ENCODE results near the gene NSMCE1. TPM values are rescaled to one million over a fixed set of nuclear protein-coding genes. Genes with fewer than 3 reads are reported as not detected.

NSMCE1 gene
- total RNA-seq, 1 experiment from 2014 or later: 37.0 TPM

DNA sequence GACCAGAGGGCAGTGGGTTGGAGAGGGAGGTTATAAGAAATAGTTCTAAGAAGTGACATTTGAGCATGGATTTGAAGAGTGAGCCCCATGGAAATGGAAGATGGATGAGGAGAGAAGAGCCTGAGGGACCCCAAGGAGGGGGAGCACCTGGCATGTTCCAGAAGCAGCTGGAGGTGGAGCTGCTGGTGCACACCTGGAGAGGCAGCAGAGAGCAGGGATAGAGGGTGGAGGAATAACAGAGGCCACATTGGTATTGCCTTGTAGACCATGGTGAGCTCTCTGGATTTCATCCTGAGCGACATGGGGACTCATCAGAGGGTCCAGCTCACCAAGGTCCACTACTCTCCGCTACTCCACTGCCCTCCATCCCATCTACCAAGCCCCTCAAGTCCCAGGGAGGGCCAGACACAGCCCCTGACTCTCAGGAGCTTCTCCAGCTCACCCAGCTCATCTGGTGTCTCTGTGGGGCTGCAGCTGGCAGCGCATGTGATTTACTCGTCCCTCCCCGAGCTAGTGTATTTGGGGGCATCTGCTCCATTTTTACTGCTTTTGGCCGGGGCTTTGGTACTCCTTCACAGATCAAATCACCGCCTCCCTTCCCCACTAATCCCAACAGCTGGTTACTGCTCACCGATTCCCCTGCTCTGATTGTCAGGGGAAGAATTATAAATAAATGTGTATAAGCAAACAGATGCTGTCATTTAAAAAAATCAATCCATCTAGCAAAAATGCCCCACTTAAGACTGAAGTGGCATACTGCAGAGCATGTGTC is 87.4 kb downstream of the NSMCE1 start:
- ChIA-PET POLR2A (no interaction called here), CTCF (interaction anchor here (0.8 to 1.2 kb wide), 3 partner anchors 9 to 22 kb away, joined by 3 to 5 read pairs (median 4); partner anchors contain the start of gene KDM8)
- no peak for DNase-seq
- H3K9me3 ChIP-seq: no peaks in the 10 kb centered on the region
- no peaks in the 10 kb centered on the region for H3K4me1 ChIP-seq
- Mint-ChIP-seq H3K4me1 (ENCODE audit: low read depth, unreplicated experiment) (no peaks in the 10 kb centered on the region), H3K4me3 (ENCODE audit: unreplicated experiment) (no peak overlapping the region), H3K27ac (ENCODE audit: unreplicated experiment) (no peak overlapping the region), H3K36me3 (ENCODE audit: insufficient read depth, unreplicated experiment) (peaks cover 6% of the 10 kb centered on the region), H3K27me3 (ENCODE audit: insufficient read depth, unreplicated experiment) (peaks cover 10% of the 10 kb centered on the region), H3K9me3 (ENCODE audit: unreplicated experiment) (no peaks in the 10 kb centered on the region)
- intact Hi-C loops (cut with micrococcal nuclease; ENCODE audit: unreplicated experiment): no loop called here
- no TSS peak for BruUV-seq (replicated peaks)
- no peaks in the 10 kb centered on the region for H3K27me3 ChIP-seq (replicated peaks; ENCODE audit: control insufficient read depth, insufficient read depth, low read length)
- peak; percentile 7 to 14 for TF ChIP-seq CTCF (IDR thresholded peaks at IDR 0.05; ENCODE audit: insufficient read depth in 1 of 2, low read depth in 1 of 2, low read length in 1 of 2, severe bottlenecking in 1 of 2, unreplicated experiment in 1 of 2)
- H3K4me3 ChIP-seq (ENCODE audit: low read depth, low read length): no peak overlapping the region
- H3K36me3 ChIP-seq (ENCODE audit: control insufficient read depth, insufficient read depth, low read length): no peaks in the 10 kb centered on the region

GRCh38 chr16:27179500-27180072 is 89.0 kb downstream of the NSMCE1 start:
- peak; percentile 52 to 57 for DNase-seq
- Mint-ChIP-seq H3K27me3 (ENCODE audit: insufficient read depth, unreplicated experiment) (peaks cover 10% of the 10 kb centered on the region), H3K4me1 (ENCODE audit: low read depth, unreplicated experiment) (peaks cover 5% of the 10 kb centered on the region), H3K36me3 (ENCODE audit: insufficient read depth, unreplicated experiment) (peaks cover 6% of the 10 kb centered on the region), H3K4me3 (ENCODE audit: unreplicated experiment) (no peak overlapping the region), H3K27ac (ENCODE audit: unreplicated experiment) (no peak overlapping the region), H3K9me3 (ENCODE audit: unreplicated experiment) (no peaks in the 10 kb centered on the region)
- Histone ChIP-seq H3K9me3 (no peaks in the 10 kb centered on the region), H3K36me3 (ENCODE audit: control insufficient read depth, insufficient read depth, low read length) (no peaks in the 10 kb centered on the region), H3K4me1 (peaks cover 5% of the 10 kb centered on the region), H3K27me3 (replicated peaks; ENCODE audit: control insufficient read depth, insufficient read depth, low read length) (no peaks in the 10 kb centered on the region), H3K4me3 (ENCODE audit: low read depth, low read length) (no peak overlapping the region)
- peak; percentile 57 to 60 for TF ChIP-seq CTCF (IDR thresholded peaks at IDR 0.05; ENCODE audit: insufficient read depth in 1 of 2, low read depth in 1 of 2, low read length in 1 of 2, severe bottlenecking in 1 of 2, unreplicated experiment in 1 of 2)
- CTCF ChIA-PET: interaction anchor here (0.5 to 1.6 kb wide), 9 partner anchors 10 to 195 kb away, joined by 3 to 13 read pairs (median 5); partner anchors contain the start of gene KDM8
- no TSS peak for BruUV-seq (replicated peaks)
- intact Hi-C loops (cut with micrococcal nuclease; ENCODE audit: unreplicated experiment): loop anchor here (1.0 kb wide), 1 partner anchor 278 kb away; no protein-coding TSS in a partner anchor
- POLR2A ChIA-PET: no interaction called here

DNA sequence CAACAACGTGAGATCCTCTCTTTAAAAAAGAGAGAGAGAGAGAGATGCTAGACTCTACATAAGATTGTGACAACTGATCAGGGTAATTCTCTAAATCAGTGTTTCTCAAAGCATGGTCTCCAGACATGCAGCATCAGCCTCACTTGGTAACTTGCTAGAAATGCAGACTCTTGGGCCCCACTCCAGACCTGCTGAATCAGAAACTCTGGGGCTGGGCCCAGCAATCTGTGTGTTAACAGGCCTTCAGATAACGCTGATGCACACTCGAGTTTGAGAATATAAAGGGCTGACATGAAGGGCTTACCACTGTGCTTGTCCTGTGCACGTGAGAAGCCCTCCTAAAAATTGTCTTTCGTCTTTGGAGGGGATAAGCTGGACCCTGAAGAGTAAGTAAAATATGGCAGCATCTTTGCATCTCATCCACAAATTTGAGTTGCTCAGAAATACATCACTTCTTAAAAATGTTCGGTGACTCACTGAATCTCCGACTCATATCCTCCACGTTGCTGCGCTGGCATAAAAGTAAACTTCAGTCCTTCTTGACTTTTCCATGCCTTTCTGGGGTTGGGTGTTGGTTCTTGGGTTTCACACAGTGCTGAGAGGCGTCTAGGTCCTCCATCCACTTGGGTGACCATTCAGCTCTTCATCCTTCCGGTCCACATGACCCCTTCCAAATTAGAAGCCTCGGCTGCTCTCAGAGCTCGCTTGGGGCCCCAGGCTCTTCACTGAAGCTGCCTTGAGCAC is 91.4 kb downstream of the NSMCE1 start:
- ChIA-PET CTCF (interaction anchor here (0.6 kb wide), 1 partner anchor 31 kb away, joined by 6 read pairs; no protein-coding TSS in a partner anchor), POLR2A (no interaction called here)
- no peak for DNase-seq
- Mint-ChIP-seq H3K9me3 (ENCODE audit: unreplicated experiment) (peaks cover 2% of the 10 kb centered on the region), H3K4me1 (ENCODE audit: low read depth, unreplicated experiment) (peaks cover 6% of the 10 kb centered on the region), H3K36me3 (ENCODE audit: insufficient read depth, unreplicated experiment) (peaks cover 6% of the 10 kb centered on the region), H3K4me3 (ENCODE audit: unreplicated experiment) (no peak overlapping the region), H3K27me3 (ENCODE audit: insufficient read depth, unreplicated experiment) (peaks cover 7% of the 10 kb centered on the region), H3K27ac (ENCODE audit: unreplicated experiment) (no peak overlapping the region)
- Histone ChIP-seq H3K36me3 (ENCODE audit: control insufficient read depth, insufficient read depth, low read length) (no peaks in the 10 kb centered on the region), H3K9me3 (no peaks in the 10 kb centered on the region), H3K4me1 (peaks cover 9% of the 10 kb centered on the region), H3K4me3 (ENCODE audit: low read depth, low read length) (no peak overlapping the region), H3K27me3 (replicated peaks; ENCODE audit: control insufficient read depth, insufficient read depth, low read length) (no peaks in the 10 kb centered on the region)
- BruUV-seq (replicated peaks): no TSS peak
- intact Hi-C loops (cut with micrococcal nuclease; ENCODE audit: unreplicated experiment): no loop called here
- TF ChIP-seq CTCF (IDR thresholded peaks at IDR 0.05; ENCODE audit: insufficient read depth in 1 of 2, low read depth in 1 of 2, low read length in 1 of 2, severe bottlenecking in 1 of 2, unreplicated experiment in 1 of 2): no peak

Data from Caco-2 (cell line).